Measurements from ENCODE around the gene WDR1.

WDR1 gene

GRCh38 chr4:10050261-10050661, 66.3 kb downstream of the WDR1 start:
- Mint-ChIP-seq H3K27ac (no peak overlapping the region), H3K9me3 (no peaks in the 10 kb centered on the region), H3K27me3 (no peaks in the 10 kb centered on the region), H3K4me1 (ENCODE audit: low read depth) (peaks cover 5% of the 10 kb centered on the region), H3K36me3 (ENCODE audit: low read depth) (no peaks in the 10 kb centered on the region), H3K4me3 (no peak overlapping the region)
- no peak for DNase-seq

- H3K4me1 Mint-ChIP-seq (ENCODE audit: low read depth), result peaks cover 5% of the 10 kb centered on the region
Measured at GRCh38 chr4:10048941-10049697, 67.5 kb downstream of the WDR1 start.

GRCh38 chr4:10047967-10048366, 68.6 kb downstream of the WDR1 start:
- H3K27ac Mint-ChIP-seq, result no peak overlapping the region

More at GRCh38 chr4:10048941-10049697, 67.5 kb downstream of the WDR1 start:
- no peaks in the 10 kb centered on the region for H3K36me3 Mint-ChIP-seq (ENCODE audit: low read depth)
- no peak overlapping the region for H3K27ac Mint-ChIP-seq
- H3K4me3 Mint-ChIP-seq, result no peak overlapping the region
- H3K27me3 Mint-ChIP-seq, result no peaks in the 10 kb centered on the region
- no peak for DNase-seq
- no peaks in the 10 kb centered on the region for H3K9me3 Mint-ChIP-seq

GRCh38 chr4:10046471-10046870, 70.1 kb downstream of the WDR1 start:
- peaks cover 11% of the 10 kb centered on the region for H3K36me3 Mint-ChIP-seq (ENCODE audit: low read depth)
- H3K4me3 Mint-ChIP-seq, result no peak overlapping the region
- DNase-seq, result no peak
- H3K4me1 Mint-ChIP-seq (ENCODE audit: low read depth), result peaks cover 5% of the 10 kb centered on the region
- peaks cover 13% of the 10 kb centered on the region for H3K9me3 Mint-ChIP-seq
- no peak overlapping the region for H3K27ac Mint-ChIP-seq
- H3K27me3 Mint-ChIP-seq, result no peaks in the 10 kb centered on the region

More at GRCh38 chr4:10047967-10048366, 68.6 kb downstream of the WDR1 start:
- H3K27me3 Mint-ChIP-seq, result no peaks in the 10 kb centered on the region
- no peak for DNase-seq
- no peak overlapping the region for H3K4me3 Mint-ChIP-seq
- peaks cover 5% of the 10 kb centered on the region for H3K9me3 Mint-ChIP-seq
- H3K36me3 Mint-ChIP-seq (ENCODE audit: low read depth), result peaks cover 3% of the 10 kb centered on the region
- H3K4me1 Mint-ChIP-seq (ENCODE audit: low read depth), result peaks cover 5% of the 10 kb centered on the region

- Mint-ChIP-seq H3K27ac (no peak overlapping the region), H3K36me3 (ENCODE audit: low read depth) (peaks cover 13% of the 10 kb centered on the region), H3K27me3 (no peaks in the 10 kb centered on the region), H3K4me3 (no peak overlapping the region), H3K9me3 (peaks cover 13% of the 10 kb centered on the region), H3K4me1 (ENCODE audit: low read depth) (peaks cover 5% of the 10 kb centered on the region)
- DNase-seq, result no peak
Measured at GRCh38 chr4:10045481-10045880, 71.1 kb downstream of the WDR1 start.

GRCh38 chr4:10041036-10041435, 75.6 kb downstream of the WDR1 start:
- Mint-ChIP-seq H3K9me3 (peaks cover 13% of the 10 kb centered on the region), H3K36me3 (ENCODE audit: low read depth) (peaks cover 13% of the 10 kb centered on the region), H3K4me1 (ENCODE audit: low read depth) (no peaks in the 10 kb centered on the region), H3K27ac (no peak overlapping the region), H3K4me3 (no peak overlapping the region), H3K27me3 (no peaks in the 10 kb centered on the region)
- DNase-seq, result no peak

- peaks cover 13% of the 10 kb centered on the region for H3K9me3 Mint-ChIP-seq
- DNase-seq, result no peak
- no peak overlapping the region for H3K27ac Mint-ChIP-seq
- H3K4me3 Mint-ChIP-seq, result no peak overlapping the region
- H3K27me3 Mint-ChIP-seq, result no peaks in the 10 kb centered on the region
- H3K36me3 Mint-ChIP-seq (ENCODE audit: low read depth), result peaks cover 13% of the 10 kb centered on the region
- H3K4me1 Mint-ChIP-seq (ENCODE audit: low read depth), result no peaks in the 10 kb centered on the region
Measured at GRCh38 chr4:10040049-10040892, 76.3 kb downstream of the WDR1 start.

GRCh38 chr4:10036807-10037342, 79.7 kb downstream of the WDR1 start:
- H3K27me3 Mint-ChIP-seq, result peaks cover 12% of the 10 kb centered on the region
- H3K27ac Mint-ChIP-seq, result no peak overlapping the region

GRCh38 chr4:10035130-10035529, 81.5 kb downstream of the WDR1 start:
- DNase-seq, result no peak
- H3K27ac Mint-ChIP-seq, result no peak overlapping the region

More at GRCh38 chr4:10036807-10037342, 79.7 kb downstream of the WDR1 start:
- Mint-ChIP-seq H3K36me3 (ENCODE audit: low read depth) (peaks cover 2% of the 10 kb centered on the region), H3K9me3 (no peaks in the 10 kb centered on the region), H3K4me3 (no peak overlapping the region), H3K4me1 (ENCODE audit: low read depth) (peaks cover 10% of the 10 kb centered on the region)
- no peak for DNase-seq

GRCh38 chr4:10034612-10035104, 81.9 kb downstream of the WDR1 start:
- Mint-ChIP-seq H3K4me3 (no peak overlapping the region), H3K27ac (no peak overlapping the region), H3K27me3 (peaks cover 12% of the 10 kb centered on the region), H3K9me3 (no peaks in the 10 kb centered on the region), H3K4me1 (ENCODE audit: low read depth) (peaks cover 10% of the 10 kb centered on the region), H3K36me3 (ENCODE audit: low read depth) (no peaks in the 10 kb centered on the region)
- no peak for DNase-seq

More at GRCh38 chr4:10035130-10035529, 81.5 kb downstream of the WDR1 start:
- Mint-ChIP-seq H3K4me3 (no peak overlapping the region), H3K36me3 (ENCODE audit: low read depth) (no peaks in the 10 kb centered on the region), H3K27me3 (peaks cover 12% of the 10 kb centered on the region), H3K4me1 (ENCODE audit: low read depth) (peaks cover 10% of the 10 kb centered on the region), H3K9me3 (no peaks in the 10 kb centered on the region)

- no peak overlapping the region for H3K4me3 Mint-ChIP-seq
- H3K36me3 Mint-ChIP-seq (ENCODE audit: low read depth), result no peaks in the 10 kb centered on the region
- H3K4me1 Mint-ChIP-seq (ENCODE audit: low read depth), result peaks cover 10% of the 10 kb centered on the region
- H3K27ac Mint-ChIP-seq, result no peak overlapping the region
- H3K9me3 Mint-ChIP-seq, result no peaks in the 10 kb centered on the region
- peaks cover 12% of the 10 kb centered on the region for H3K27me3 Mint-ChIP-seq
- no peak for DNase-seq
Measured at GRCh38 chr4:10034136-10034535, 82.5 kb downstream of the WDR1 start.

GRCh38 chr4:10033191-10033881, 83.3 kb downstream of the WDR1 start:
- no peaks in the 10 kb centered on the region for H3K36me3 Mint-ChIP-seq (ENCODE audit: low read depth)
- DNase-seq, result no peak
- H3K27ac Mint-ChIP-seq, result no peak overlapping the region
- peaks cover 15% of the 10 kb centered on the region for H3K27me3 Mint-ChIP-seq
- H3K9me3 Mint-ChIP-seq, result no peaks in the 10 kb centered on the region
- no peak overlapping the region for H3K4me3 Mint-ChIP-seq
- peaks cover 10% of the 10 kb centered on the region for H3K4me1 Mint-ChIP-seq (ENCODE audit: low read depth)

GRCh38 chr4:10032625-10033024, 84.0 kb downstream of the WDR1 start:
- DNase-seq, result no peak
- Mint-ChIP-seq H3K4me3 (no peak overlapping the region), H3K4me1 (ENCODE audit: low read depth) (peaks cover 10% of the 10 kb centered on the region), H3K9me3 (no peaks in the 10 kb centered on the region), H3K36me3 (ENCODE audit: low read depth) (no peaks in the 10 kb centered on the region), H3K27ac (no peak overlapping the region), H3K27me3 (peaks cover 15% of the 10 kb centered on the region)
